GM19324 (cell line): Measurements from ENCODE around the gene POU6F2.

Experiments
- ATAC-seq: cut with Tn5 transposase; IDR thresholded peaks from one replicate; pipeline ENCODE4 v1.9.1; 2021; ENCODE audit warnings: mild to moderate bottlenecking, moderate library complexity; ENCODE audit not compliant: unreplicated experiment, low FRiP score

Gene POU6F2

DNA sequence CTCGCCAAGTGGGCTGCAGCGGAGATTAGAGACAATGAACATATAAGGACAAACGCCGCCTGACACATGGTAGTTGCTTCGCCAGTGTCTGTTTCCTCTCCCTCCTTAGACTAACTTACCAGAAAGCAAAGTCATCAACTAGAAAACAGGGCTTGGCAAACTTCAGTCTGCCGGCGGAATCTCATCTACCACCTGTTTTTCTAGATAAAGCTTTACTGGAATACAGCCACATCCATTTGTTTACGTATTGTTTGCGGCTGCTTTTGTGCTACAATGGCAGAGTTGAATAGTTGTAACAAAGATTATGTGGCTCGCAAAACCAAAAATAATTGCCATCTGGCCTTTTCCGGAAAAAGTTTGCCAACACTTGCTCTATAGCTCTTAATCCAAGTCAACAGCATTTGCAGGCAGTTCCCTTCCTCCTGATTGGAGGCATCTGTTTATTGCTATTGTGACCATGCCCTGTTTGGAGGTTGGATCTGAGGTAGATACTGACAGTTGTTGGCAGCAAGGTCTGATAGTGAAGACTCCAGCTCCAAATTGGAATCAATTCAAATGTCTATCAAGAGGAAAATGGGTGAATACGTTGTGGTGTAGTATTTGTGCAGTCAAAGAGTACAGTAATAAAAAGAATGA lies 260.6 kb downstream of the POU6F2 start:
- no peak for ATAC-seq

DNA sequence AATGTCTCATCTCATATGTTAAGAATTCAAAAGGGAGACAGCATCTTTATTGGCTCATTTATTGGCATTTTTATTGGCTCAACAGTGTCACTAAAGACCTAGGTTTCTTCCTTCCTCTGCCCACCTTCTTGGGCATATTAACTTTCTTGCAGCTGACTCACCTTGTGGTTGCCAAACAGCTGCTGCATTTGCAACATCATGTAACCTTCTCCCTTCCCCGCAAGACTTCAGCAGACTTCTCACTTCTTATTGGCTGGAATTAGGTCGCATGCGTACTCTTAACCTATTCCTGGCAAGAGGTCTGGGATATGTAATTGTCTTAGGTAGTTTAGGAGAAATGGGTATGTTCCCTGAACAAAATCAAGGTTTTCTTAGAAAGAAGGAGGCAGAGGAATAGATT lies 263.2 kb downstream of the POU6F2 start:
- ATAC-seq, result no peak

DNA sequence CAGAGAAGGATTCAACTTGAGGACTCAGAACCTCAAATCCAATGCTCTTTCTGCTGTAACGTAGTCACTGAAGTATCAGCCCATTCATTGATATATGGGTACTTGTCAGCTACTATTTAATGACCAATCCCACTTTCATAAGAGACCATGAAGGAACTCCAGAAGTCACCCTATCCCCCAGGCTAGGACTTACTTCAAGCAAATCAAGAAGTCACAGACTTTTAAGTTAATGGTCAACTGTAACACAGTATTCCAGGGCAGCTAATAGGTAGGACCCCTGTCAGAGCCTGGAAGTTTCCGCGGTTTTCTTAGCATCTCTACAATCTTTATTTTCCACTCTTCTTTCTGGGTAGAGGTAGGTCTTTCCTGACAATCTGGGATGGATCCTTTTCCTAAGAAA lies 269.9 kb downstream of the POU6F2 start:
- no peak for ATAC-seq

DNA sequence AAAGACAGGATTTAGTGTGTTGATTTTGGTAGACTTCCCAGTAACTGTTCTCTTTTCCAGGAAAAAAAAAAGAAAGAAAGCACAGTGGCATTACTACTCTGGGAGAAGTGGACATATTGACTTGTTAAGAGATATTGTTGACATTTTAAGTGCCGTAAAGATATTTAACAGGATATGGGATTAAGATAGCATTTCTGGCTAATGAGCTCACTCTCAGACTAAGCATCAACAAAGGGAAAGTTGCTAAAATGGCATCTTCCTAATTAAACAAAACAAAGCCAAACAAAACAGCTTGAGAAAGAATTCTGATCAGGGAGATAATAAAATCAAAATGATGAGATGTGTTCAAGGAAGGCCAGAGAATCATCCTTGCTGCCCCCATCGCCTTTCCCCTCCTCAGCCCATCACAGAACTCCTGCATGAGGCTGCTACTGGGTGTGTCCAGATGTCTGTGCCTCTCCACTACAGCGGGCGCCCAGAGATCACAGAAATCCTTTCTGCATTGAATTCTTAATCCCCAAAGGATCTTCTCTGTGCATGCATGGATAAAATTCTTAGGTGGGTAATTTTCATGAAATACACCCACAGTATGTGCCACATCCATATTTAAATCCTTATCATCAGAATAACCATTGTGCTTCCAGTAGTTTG lies 270.5 kb downstream of the POU6F2 start:
- ATAC-seq, result no peak

DNA sequence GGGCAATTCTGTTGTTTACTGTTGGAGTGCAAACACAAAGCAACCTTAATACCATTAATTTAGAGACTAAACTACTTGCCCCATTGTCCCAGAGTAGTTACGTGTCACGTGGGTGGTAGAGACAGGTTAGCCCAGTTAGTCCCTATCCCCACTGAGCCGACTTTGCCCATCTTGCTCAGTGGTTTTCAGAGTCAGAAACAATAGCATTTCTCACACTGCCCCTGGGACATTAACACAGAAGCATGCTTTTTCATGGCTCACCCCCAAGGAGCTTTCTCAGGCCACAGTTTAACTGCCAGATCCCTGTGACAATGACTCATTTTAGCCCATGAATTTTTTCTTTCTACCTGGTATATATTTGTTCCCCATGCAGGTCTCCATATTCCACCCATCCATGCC lies 271.0 kb downstream of the POU6F2 start:
- ATAC-seq, result no peak

DNA sequence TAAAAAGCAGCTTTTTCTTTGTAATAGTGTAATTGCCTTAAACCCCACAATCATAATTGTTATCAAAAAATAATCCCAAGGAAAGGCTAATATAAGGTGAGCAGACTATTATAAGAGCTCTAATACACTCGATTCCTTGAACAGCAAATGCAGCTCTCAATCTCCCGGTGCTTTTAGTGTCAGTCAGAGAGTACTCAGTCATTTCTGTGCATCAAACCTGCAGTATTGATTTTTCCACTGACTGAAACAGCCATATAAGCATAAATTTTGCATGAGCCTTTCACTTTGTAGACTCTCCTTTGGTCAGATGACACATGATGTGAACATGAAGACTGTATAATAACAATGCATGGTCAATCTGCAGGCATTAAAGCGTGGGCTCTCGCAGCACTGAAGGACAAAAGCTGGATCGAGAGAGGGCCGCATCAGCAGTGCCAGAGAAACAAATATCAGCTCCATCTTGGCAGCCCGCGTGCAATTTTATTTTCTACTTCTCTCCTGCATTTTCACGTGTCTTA lies 272.0 kb downstream of the POU6F2 start:
- ATAC-seq, result no peak

DNA sequence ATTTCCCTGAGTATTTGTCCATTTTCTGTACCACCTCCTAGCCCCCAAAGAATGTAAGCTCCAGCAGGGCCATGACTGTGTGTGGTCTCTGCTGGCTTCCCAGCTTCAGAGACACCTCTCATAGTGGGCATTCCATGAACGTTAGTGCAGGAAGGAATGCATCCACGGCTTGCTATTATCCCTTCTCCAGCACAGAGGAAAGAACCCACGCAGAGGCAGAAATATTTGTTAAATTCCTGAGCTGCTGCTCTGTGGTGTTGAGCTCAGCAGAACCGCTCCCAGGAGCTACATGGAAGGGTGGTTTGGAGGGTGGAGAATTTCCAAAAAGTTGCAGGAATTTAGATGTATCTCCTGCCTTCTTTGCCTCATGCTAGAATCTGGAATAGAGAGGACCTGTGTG lies 275.2 kb downstream of the POU6F2 start:
- ATAC-seq, result no peak

DNA sequence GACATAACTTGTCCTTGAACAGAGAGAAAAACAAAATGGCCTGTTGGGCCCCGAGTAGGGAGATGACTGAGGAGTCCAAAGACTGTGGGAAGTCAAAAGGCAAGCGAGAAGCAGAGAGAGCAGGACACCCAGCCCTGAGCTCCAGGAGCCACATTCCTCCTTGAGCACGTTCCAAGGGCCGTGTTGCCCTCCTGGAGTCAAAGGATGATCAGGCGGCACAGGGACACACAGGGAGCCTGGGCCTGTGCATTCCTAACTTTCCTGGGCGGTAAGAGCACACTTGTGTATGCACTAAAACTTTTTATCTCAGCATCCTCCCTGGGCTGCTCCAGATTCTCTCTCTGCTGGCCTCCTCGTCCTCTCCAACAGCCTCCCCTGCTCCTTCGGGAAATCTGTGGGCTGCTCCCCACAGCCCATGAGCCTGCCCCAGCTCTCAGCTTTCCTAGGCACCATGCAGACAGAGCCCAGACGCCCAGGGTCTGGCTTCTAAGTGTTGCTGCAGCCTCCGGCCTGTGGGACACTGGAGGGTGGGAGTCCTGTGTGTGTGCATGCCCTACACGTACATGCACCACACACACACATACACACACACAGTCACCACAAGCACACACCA lies 281.8 kb downstream of the POU6F2 start:
- no peak for ATAC-seq

DNA sequence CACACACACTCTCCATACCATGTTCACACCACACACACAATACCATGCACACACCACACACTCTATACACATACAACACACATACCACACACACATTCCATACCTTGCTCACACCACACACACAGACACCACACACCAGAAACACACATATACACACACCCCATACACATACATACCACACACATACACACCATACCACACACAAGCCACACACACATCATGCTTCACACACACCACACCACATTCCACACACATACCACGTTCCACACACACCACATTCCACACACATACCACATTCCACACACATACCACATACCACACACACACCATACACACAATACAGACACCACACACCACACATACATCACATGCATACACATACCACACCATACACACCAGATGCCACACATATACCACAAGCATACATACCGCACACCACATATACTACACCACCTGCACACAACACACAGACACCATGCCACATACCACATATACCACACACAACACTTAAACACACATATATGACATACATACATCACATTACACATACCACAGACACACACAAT lies 282.7 kb downstream of the POU6F2 start:
- ATAC-seq, result no peak

DNA sequence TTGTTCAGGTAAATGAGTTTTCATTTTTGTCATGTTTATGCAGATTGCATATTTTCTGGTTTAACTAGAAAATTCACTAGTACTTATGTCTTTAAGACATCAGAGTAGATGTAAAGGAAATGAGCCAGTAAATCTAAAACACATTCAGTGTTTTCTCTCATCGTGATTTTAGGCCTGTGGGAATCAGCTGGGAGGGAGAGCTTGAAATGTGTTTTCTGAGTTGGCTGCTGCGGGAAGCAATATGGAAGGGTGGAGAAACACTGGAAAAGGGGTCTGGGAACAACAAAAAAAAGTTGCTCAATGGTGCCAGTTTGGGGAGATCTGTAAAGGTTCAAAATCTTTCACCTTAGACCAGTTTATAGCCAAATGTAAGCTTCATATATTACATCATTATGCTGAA lies 284.1 kb downstream of the POU6F2 start:
- no peak for ATAC-seq

DNA sequence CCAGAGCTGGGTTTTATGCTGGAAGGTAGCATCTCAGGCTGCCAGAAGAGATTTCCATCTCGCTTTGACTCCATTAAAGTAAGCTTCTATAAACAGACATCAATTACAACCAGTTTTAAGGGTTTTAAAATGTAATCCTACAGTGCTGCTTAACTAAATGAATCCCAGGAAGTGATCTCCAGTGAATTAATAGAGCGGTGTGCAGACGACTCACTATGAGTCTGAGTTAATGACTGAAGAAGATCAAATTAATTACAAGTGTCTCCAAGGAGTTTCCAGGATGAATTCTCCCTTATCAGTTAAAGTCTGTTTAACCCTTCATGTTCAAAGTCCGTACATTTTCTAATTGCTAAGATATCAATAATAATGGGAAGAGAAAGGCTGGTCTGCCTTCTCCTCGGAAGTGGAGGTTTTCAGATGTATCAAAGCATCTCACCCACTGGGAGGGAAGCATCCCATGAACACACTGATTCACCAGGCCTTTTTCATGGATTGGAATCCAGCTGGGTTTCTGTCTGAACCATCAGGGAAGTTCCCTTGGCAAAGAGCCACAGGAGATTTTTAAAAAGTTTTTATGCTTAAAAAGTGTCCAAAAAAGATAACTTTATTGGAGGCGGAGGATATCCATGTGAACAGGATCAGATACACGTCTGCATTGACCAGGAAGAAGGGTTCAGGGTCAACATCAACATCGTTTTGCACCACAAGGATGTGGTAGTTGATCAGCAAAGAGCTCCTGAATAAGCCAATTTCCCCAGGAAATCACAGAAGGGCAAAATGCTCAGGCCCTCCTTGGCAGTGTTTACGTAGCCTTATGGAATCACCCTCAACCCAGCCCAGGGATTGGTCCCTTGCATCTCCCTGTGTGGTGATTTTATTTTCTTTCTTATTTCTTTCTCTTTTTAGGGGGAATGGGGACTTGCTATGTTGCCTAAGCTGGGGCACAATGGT lies 288.2 kb downstream of the POU6F2 start:
- ATAC-seq, result no peak

DNA sequence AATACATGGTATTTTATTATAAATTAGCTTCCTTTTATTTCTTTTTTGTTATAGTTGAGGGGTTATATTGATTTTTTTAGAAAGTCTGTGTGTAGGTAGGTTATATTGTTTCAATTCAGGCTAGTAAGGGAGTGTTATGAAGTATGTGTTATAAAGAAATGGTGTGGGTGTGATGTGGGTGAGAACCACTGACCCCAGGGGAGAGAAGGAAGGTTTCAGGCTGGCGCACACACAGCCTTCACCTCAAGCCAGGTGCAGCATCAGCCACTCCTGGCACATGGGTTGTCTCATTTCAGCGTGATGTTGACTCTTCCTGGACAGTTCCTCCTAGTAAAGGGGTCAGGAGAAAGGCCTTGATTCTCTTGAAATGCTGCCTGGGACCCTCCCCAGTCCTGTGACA lies 291.3 kb downstream of the POU6F2 start:
- ATAC-seq, result no peak

DNA sequence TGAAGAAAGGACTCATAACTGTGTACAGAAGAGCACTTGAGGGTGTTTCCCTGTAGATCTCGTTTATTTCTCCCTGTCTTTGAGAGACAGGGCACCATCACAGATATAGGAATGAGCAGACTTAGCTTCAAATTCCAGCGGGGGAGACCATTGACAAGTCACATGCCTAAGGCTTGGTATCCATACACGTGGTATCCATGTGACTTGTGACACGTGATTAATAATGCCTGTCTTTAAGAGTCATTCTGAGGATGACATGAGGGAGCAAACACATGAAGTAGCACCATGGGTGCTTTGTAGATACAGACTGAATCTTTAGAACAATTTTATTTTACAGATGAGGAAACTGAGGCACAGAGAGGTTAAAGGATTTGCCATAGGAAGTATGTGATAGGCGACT lies 292.3 kb downstream of the POU6F2 start:
- ATAC-seq, result no peak

DNA sequence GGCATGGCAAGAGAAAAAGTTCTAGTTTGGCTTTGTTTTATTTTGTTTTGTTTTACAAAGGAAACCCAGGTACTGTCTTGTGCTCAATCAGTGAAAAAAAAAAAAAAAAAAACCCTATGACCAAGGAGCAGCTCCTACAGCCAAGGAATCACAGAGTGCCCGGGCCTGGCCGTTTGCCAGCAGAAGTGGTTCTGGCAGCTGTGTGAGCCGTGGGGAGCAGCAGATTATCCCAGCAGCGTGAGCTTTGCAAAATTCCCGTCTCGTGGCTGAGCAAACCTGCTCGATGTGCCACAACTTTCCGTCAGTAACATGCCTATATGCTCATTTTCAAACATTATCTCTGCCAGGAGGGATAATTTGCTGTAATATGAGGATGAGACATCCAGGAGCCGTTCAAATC lies 293.7 kb downstream of the POU6F2 start:
- no peak for ATAC-seq

DNA sequence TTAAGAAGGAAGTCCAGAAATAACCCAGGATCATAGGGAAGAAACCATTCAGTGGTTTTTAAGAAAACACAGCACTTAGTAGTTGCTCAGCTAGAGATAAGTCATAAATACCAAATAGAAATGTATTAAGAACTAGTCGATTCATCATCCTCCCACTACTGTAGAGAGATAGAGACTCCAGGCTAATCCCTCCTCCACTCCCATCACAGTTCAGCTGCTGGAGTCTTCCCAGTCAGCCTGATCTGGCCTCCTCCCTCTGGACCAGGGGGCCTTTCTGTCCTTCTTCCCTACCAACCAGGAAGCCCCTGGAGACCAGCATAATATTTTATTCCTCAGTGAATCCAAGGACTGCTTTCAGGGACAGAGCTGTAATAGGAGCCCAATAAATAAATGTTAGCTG lies 294.4 kb downstream of the POU6F2 start:
- ATAC-seq, result no peak

DNA sequence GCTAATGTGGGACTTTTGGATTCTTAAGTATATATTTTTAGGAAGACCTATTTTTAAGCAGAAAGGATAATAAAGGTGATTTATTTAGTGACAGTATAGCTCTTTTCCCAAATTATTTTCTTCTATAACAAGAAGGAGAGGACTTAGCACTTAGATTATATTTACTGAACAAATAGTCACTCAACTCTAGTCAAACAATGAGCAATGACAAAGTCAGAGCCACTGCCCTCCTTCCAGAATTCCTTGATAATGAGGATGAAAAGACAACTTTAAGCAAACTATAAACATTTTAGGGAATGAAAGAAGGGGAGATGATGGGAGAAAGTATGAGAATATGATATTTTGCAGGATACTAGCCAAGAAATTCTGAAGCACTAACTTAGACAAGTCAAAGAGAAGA lies 295.0 kb downstream of the POU6F2 start:
- no peak for ATAC-seq

DNA sequence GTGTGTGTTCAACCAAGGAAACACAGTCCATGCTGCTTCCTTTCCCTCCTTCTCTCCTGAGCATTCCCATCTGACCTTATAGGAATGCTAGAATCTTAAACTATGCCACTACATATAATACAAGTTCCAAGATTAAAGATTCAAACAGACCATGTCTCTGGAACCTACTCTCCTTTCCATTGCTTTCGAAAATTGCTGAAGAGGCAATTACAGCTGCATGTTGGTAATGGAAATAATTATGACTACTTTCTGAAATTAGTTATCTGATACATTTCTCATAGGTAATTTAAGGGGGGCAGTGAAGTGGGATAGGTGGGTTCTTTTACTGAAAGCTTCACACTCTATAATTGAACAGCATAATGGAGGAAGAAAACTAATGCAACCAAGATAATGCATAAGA lies 302.6 kb downstream of the POU6F2 start:
- ATAC-seq, result no peak

DNA sequence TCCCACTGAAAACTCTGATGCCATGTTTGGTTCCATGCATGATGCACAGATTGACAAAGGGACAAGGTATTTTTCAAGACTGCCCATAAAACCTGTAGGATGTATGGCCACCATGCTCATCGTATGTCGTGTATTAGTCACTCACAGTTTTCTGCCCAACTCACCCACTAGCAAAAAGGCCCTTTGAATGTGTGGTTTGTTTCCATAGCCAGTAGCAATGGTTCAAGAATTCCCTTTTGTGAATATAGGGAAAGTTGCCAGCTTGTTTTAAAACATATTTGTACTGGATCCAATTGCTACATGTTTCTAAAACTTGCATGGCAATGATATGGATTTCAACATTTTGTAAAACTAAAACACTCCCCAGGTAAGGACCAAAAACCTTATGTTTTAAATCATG lies 307.5 kb downstream of the POU6F2 start:
- ATAC-seq, result no peak

DNA sequence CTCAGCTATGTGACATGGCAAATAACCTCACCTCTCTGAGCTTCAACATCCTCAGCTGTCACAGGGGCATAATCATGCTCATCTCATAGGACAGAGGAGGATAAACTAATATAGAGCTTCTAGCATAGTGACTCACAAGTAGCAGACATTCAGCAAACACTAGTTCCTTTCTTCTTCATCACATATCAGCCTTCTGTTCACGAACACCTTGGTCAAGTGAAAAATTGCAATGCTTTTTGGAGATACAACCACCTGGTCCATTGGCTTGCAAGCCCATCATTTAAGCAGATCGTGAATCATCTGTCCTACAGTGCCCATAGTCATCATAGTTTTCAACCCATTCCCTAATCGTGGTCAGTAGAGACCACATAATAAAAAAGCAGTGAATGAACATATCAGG lies 310.6 kb downstream of the POU6F2 start:
- ATAC-seq, result no peak

DNA sequence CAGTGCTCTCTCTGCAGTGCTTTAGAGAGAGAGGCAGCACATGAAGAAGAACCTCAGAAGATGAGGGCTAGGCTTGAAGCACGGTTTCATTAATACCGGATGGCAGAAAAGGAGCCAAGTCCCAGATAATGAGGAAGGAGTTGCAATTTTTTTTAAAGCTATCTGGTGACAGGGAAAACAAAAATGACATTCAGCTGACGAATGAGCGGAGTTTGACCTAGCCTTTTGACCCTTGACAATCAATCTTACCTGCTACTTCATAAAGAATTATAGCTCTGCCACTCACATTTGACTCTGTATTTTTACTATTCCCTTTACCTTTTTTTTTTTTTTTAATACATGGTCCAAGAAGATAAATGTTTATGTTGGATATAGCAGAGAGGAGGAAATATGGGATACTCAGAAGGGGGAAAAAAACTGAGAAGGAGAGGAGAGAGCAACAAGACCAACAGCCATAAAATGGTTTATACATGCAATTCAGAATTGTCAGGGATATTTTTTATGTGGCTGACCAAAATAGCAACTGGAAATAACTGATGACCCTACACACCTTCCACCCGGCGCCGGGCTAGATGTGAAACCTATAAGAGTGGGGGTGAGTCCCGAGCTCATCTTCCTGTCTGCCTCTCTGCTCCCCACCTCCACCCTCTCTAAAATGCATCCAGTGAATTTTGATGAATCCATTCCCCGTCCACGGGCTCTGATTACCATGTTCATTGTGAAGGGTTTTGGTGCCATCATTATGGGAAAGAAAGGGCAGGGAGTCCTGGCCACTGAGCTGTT lies 314.1 kb downstream of the POU6F2 start:
- ATAC-seq, result no peak
